ENCODE measurements around the gene RPRD1A. TPM values are rescaled to one million over a fixed set of nuclear protein-coding genes. Genes with fewer than 3 reads are reported as not detected.

RPRD1A gene
- total RNA-seq, 4 donors from 2014 or later = 36.4 to 64.8 (median 53.9) TPM

- ATAC-seq (ENCODE audit: low FRiP score) (no peak), DNase-seq (ENCODE audit: low spot score) (no peak)
- TF ChIP-seq CTCF (IDR thresholded peaks at IDR 0.05) = no peak
Measured at GRCh38 chr18:35942661-35943060, 124.7 kb downstream of the RPRD1A start.

GRCh38 chr18:35942133-35942532, 125.2 kb downstream of the RPRD1A start:
- DNase-seq (ENCODE audit: low spot score) (no peak), ATAC-seq (ENCODE audit: low FRiP score) (no peak)
- no peak for TF ChIP-seq CTCF (IDR thresholded peaks at IDR 0.05)

- TF ChIP-seq CTCF (IDR thresholded peaks at IDR 0.05) = no peak
- DNase-seq (ENCODE audit: low spot score) (no peak), ATAC-seq (ENCODE audit: low FRiP score) (no peak)
Measured at GRCh38 chr18:35941299-35941698, 126.1 kb downstream of the RPRD1A start.

Other genes starting within 250 kb of the RPRD1A start
- 10 to 100 TPM; 36.7 to 77.5 (median 43.6) TPM for gene SLC39A6, start 61.8 kb upstream of the RPRD1A start, total RNA-seq
- 10 to 100 TPM; 43.6 to 62.3 (median 57.7) TPM for gene ELP2, start 62.3 kb upstream of the RPRD1A start, total RNA-seq
- 10 to 100 TPM in 1 of 4 donors, 1 to 10 TPM in 3; 2.2 to 11.4 (median 5.1) TPM for gene MOCOS, start 119.9 kb upstream of the RPRD1A start, total RNA-seq
- 1 to 10 TPM in 3 of 4 donors, under 1 TPM in 1; 0.96 to 3.8 (median 2.3) TPM for gene FHOD3, start 230.2 kb upstream of the RPRD1A start, total RNA-seq

All from omental fat pad (tissue), 4 donors.